ENCODE results near the gene MYEOV.

The MYEOV gene

GRCh38 chr11:69339983-69340565 lies 46.1 kb downstream of the MYEOV start:
- DNase-seq (ENCODE audit: low read depth): no peak
- TF ChIP-seq CTCF (conservative IDR thresholded peaks at IDR 0.05; ENCODE audit: low read depth, low read length): no peak
- H3K4me3 ChIP-seq (ENCODE audit: low read depth, low read length): no peak overlapping the region

- no peak for TF ChIP-seq CTCF (conservative IDR thresholded peaks at IDR 0.05; ENCODE audit: low read depth, low read length)
- H3K4me3 ChIP-seq (ENCODE audit: low read depth, low read length): no peak overlapping the region
Measured at GRCh38 chr11:69342588-69343330, 48.8 kb downstream of the MYEOV start.

GRCh38 chr11:69343401-69344321 lies 49.7 kb downstream of the MYEOV start:
- no peak for DNase-seq (ENCODE audit: low read depth)
- no peak for TF ChIP-seq CTCF (conservative IDR thresholded peaks at IDR 0.05; ENCODE audit: low read depth, low read length)
- no peak overlapping the region for H3K4me3 ChIP-seq (ENCODE audit: low read depth, low read length)

More at GRCh38 chr11:69342588-69343330, 48.8 kb downstream of the MYEOV start:
- DNase-seq (ENCODE audit: low read depth): no peak

- no peak for TF ChIP-seq CTCF (conservative IDR thresholded peaks at IDR 0.05; ENCODE audit: low read depth, low read length)
- DNase-seq (ENCODE audit: low read depth): no peak
- H3K4me3 ChIP-seq (ENCODE audit: low read depth, low read length): no peak overlapping the region
Measured at GRCh38 chr11:69344570-69345145, 50.7 kb downstream of the MYEOV start.
